Brain microvascular endothelial cell (primary cell): Measurements from ENCODE around the gene CALD1.

Experiments
- DNase-seq: peaks from one replicate; pipeline ENCODE4 v3.0.0-alpha.2; 2020
- H3K27ac ChIP-seq: fragments of 250-450 bp; sonication (Bioruptor Pico); 2 replicates; pipeline ENCODE4 v1.5.1; 2020; ENCODE audit warnings: mild to moderate bottlenecking, moderate library complexity
- H3K27me3 ChIP-seq: fragments of 250-450 bp; sonication (Bioruptor Pico); replicated peaks from 2 replicates; pipeline ENCODE4 v1.5.1; 2020; ENCODE audit warnings: mild to moderate bottlenecking
- H3K36me3 ChIP-seq: fragments of 250-450 bp; sonication (Bioruptor Pico); replicated peaks from 2 replicates; pipeline ENCODE4 v1.5.1; 2020; ENCODE audit warnings: mild to moderate bottlenecking
- H3K4me3 ChIP-seq: 2 replicates; pipeline ENCODE4 v1.5.1; 2011; ENCODE audit warnings: low read depth, mild to moderate bottlenecking, control low read depth, low read length, moderate library complexity
- in situ Hi-C: cut with HindIII; loops from 2 replicates; pipeline ENCODE4 v1.10.0; 2017; ENCODE audit warnings: low sequenced_read_pairs, low pct_ligation_motif_present
- TF ChIP-seq, protein P1 (sequence below): IDR thresholded peaks from 2 replicates; pipeline ENCODE4 v1.5.1; 2011; ENCODE audit warnings: low read depth, mild to moderate bottlenecking, moderate library complexity, low read length, control low read depth, inconsistent platforms; ENCODE audit errors: missing control alignments

The CALD1 gene

DNA sequence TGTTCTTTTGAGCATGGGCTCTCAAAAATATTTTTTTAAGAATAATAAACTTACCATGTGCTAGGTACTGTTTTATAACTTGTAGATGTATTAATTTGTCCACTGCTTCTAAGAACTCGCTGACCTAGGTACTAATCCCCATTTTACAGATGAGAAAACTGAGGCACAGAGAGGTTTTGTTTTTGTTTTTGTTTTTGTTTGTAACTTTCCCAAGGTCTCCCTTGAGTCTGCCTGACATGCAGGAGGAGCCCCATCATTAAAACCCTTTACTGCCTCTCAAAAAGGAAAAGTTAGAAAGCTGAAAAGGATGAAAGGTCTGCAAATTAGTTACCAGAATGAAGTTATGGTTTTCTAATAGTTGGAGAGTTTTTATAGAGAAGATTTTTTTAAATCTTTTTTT lies 168.4 kb downstream of the CALD1 start:
- TF ChIP-seq, protein P1, sequence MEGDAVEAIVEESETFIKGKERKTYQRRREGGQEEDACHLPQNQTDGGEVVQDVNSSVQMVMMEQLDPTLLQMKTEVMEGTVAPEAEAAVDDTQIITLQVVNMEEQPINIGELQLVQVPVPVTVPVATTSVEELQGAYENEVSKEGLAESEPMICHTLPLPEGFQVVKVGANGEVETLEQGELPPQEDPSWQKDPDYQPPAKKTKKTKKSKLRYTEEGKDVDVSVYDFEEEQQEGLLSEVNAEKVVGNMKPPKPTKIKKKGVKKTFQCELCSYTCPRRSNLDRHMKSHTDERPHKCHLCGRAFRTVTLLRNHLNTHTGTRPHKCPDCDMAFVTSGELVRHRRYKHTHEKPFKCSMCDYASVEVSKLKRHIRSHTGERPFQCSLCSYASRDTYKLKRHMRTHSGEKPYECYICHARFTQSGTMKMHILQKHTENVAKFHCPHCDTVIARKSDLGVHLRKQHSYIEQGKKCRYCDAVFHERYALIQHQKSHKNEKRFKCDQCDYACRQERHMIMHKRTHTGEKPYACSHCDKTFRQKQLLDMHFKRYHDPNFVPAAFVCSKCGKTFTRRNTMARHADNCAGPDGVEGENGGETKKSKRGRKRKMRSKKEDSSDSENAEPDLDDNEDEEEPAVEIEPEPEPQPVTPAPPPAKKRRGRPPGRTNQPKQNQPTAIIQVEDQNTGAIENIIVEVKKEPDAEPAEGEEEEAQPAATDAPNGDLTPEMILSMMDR: no peak
- in situ Hi-C loops: no loop called here
- no peak for DNase-seq
- Histone ChIP-seq H3K27me3 (no peaks in the 10 kb centered on the region), H3K4me3 (no peak overlapping the region), H3K27ac (no peak overlapping the region), H3K36me3 (peaks cover 79% of the 10 kb centered on the region)

DNA sequence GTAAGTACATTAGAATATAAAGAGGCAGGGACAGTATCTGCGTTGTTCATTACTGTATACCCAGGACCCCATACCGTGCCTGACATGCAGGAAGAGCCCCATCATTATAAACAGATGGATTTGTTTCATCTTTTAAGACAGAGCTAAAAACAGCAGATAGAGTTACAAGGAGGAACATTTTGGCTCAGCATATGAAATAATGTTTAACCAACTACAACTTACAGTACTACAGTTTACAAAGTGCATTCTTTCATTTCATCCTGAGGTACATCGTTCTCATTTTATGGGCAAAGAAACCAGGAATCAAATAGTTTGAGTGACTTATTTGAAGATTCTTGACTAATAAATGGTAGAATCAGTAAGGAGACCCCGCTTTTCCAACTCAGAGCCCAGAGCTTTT lies 168.8 kb downstream of the CALD1 start:
- Histone ChIP-seq H3K27ac (peak overlapping the region; percentile 75), H3K36me3 (peaks cover 82% of the 10 kb centered on the region), H3K27me3 (no peaks in the 10 kb centered on the region), H3K4me3 (no peak overlapping the region)
- TF ChIP-seq, protein P1: no peak
- in situ Hi-C loops: no loop called here
- no peak for DNase-seq

DNA sequence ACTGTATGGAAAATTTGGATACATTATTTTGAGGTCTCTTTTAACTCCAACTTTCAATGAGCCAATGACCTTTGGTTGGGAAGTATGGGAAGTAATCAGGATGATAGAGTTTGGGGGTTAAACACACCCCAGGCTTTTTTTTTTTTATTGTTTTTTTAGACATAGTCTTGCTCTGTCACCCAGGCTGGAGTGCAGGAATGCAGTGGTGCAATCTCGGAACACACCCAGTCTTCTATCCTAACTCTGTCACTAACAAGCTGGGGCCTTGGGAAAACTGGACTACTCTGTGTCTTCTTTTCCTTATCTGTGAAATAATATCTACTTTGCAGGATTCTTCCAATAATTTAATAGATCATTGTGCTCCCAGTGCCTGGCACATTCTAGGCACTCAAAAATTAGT lies 169.3 kb downstream of the CALD1 start:
- DNase-seq: peak; percentile 27
- Histone ChIP-seq H3K36me3 (peaks cover 83% of the 10 kb centered on the region), H3K4me3 (no peak overlapping the region), H3K27ac (peak overlapping the region; percentile 75), H3K27me3 (no peaks in the 10 kb centered on the region)
- TF ChIP-seq, protein P1: no peak
- in situ Hi-C loops: no loop called here

DNA sequence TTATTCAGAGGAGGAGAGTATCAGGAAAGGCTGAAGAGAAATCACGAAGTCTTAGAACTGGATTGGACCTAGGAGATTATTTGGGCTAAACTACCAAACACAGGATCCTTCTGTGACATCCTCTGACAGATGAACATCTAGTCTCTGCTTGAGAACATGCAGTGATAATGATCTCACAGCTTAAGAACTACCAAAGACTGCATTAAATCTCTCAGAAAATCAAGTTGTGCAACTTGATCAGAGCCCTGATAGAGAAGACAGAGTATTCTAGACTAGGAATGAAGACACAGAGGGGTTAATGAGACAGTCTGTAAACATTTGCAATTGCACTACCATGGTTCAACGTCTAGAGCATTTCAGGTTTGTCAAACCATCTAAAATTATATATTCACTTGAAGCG lies 169.7 kb downstream of the CALD1 start:
- peaks cover 81% of the 10 kb centered on the region for H3K36me3 ChIP-seq
- no peak overlapping the region for H3K4me3 ChIP-seq
- H3K27me3 ChIP-seq: no peaks in the 10 kb centered on the region
- in situ Hi-C loops: no loop called here
- no peak for DNase-seq
- TF ChIP-seq, protein P1: no peak
- peak overlapping the region; percentile 75 for H3K27ac ChIP-seq

DNA sequence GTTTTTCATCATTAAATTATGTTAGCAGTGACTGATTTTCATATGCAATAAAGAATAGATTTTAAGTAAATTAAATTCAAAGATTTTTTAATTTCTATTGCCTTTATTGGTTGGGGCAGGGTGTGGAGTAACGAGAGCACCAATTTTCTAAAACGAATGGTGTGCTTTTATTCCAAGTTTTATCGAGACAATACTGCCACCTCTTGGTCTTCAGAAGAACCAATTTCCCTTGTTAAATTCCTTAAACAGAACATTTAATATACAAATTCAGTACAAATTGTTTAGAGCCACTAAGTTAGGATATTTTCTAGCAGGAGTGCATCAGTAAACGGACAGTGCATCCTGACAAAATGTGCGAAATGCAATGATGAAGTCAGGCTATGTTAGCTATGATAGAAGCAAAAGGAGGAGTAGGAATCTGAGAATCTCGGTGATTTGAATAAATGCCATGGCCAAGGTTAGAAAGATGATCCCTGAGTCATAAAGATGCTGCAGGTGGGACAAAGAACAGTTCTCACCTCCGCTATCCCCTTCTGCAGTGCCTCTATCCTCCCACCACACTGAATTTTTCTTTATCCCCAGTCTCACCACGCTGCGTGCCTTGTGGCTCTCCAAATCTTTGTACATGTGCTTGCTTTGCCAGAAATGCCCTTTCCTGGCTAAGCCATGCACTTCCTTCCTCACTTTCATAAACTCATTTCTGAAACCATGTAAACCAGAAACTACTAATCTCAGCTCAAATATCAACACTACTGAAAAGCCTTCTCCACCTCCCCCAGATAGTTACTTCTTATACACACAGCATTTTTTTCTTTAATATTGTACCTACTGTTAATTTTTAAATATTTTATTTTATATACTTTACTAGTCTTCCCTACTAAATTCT lies 175.0 kb downstream of the CALD1 start:
- no peak overlapping the region for H3K4me3 ChIP-seq
- TF ChIP-seq, protein P1: peak; percentile 43
- no peaks in the 10 kb centered on the region for H3K27me3 ChIP-seq
- no peak overlapping the region for H3K27ac ChIP-seq
- in situ Hi-C loops: no loop called here
- peaks cover 90% of the 10 kb centered on the region for H3K36me3 ChIP-seq
- no peak for DNase-seq
